ENCODE data around the gene ADM.

ADM gene

DNA sequence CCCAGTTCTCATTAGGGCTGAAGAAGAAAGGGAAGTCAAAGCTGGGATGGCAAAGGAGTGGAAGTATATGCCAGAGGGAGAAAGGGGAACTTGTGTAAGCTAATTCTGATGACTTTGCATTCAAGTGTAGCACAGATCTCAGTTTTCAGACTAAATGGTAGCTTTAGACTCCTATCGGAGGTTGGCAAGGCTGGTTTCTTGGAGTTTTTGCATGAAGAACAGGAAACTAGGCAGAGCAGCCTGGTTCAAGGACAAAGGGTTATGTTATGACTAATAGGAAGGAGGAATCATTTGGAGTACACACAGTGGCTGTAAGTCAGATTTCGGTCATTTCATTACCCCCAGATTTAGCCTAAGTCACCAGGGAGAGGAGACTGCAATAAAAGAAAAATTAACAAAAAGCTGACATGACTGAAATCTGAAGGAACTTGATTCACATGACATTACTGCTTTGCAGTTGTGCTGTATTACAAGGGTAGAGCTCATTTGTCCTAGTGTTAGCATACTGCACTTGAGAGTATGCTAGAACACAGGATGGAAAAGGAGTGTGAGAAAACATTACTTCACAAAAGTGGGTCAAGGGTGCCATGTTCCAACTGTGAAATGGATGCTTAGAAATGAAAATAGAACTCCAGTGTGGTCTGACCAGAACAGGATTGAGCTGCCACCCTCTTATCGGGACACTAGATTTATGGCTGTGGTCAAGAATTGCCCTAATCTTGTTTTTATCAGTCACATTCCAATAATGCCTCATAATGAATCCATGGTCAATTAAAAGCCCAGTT lies 23.6 kb downstream of the ADM start:
- Histone ChIP-seq H3K23ac (ENCODE audit: low read length) (no peak overlapping the region), H3K36me3 (ENCODE audit: control insufficient read depth, insufficient read depth, low read length) (no peaks in the 10 kb centered on the region), H3K4me2 (ENCODE audit: low read length) (no peak overlapping the region), H3K9ac (ENCODE audit: low read length) (no peak overlapping the region), H4K5ac (ENCODE audit: low read length) (no peak overlapping the region), H3K56ac (ENCODE audit: low read length) (no peak overlapping the region), H3K4me3 (ENCODE audit: low read length) (no peak overlapping the region), H2AK5ac (ENCODE audit: low read length) (no peak overlapping the region), H3K79me2 (ENCODE audit: control insufficient read depth, insufficient read depth, low read length) (no peaks in the 10 kb centered on the region), H2BK120ac (ENCODE audit: low read depth, low read length) (no peak overlapping the region), H3K18ac (ENCODE audit: low read length) (no peak overlapping the region), H4K8ac (ENCODE audit: low read depth, low read length) (no peak overlapping the region), H3K27me3 (ENCODE audit: insufficient read depth, low read length, poor library complexity) (no peaks in the 10 kb centered on the region), H2BK5ac (ENCODE audit: low read length) (no peak overlapping the region), H3K4ac (ENCODE audit: low read depth, low read length) (no peak overlapping the region), H3K4me1 (ENCODE audit: control insufficient read depth, low read depth, low read length) (peaks cover 5% of the 10 kb centered on the region), H3K27ac (ENCODE audit: low read depth, low read length) (no peak overlapping the region), H2BK15ac (replicated peaks; ENCODE audit: low read depth) (no peak overlapping the region), H3K79me1 (ENCODE audit: low read length) (no peaks in the 10 kb centered on the region)
- no CpG with 5 or more reads among the region's 3 CpGs for WGBS (ENCODE audit: extremely low coverage, insufficient coverage, low lambda C conversion rate)
- DNase-seq, result no peak

DNA sequence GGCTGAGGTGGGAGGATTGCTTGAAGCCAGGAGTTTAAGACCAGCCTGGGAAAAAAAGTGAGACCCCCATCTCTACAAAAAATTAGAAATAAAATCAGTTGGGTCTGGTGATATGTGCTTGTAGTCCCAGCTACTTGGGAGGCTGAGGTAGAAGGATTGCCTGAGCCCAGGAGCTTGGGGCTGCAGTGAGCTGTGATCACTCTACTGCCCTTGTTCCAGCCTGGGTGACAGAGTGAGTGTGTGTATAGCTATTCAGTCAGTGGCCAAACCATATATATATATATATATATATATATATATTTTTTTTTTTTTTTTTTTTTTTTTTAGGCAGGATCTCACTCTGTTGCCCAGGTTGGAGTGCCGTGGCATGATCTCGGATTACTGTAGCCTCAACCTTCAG lies 24.5 kb downstream of the ADM start:
- Histone ChIP-seq H3K27me3 (ENCODE audit: insufficient read depth, low read length, poor library complexity) (no peaks in the 10 kb centered on the region), H2BK15ac (replicated peaks; ENCODE audit: low read depth) (no peak overlapping the region), H3K4ac (ENCODE audit: low read depth, low read length) (no peak overlapping the region), H2AK5ac (ENCODE audit: low read length) (no peak overlapping the region), H3K9ac (ENCODE audit: low read length) (no peak overlapping the region), H4K5ac (ENCODE audit: low read length) (no peak overlapping the region), H3K36me3 (ENCODE audit: control insufficient read depth, insufficient read depth, low read length) (no peaks in the 10 kb centered on the region), H3K4me2 (ENCODE audit: low read length) (no peak overlapping the region), H3K56ac (ENCODE audit: low read length) (no peak overlapping the region), H3K79me2 (ENCODE audit: control insufficient read depth, insufficient read depth, low read length) (no peaks in the 10 kb centered on the region), H2BK5ac (ENCODE audit: low read length) (no peak overlapping the region), H2BK120ac (ENCODE audit: low read depth, low read length) (no peak overlapping the region), H3K4me1 (ENCODE audit: control insufficient read depth, low read depth, low read length) (peaks cover 2% of the 10 kb centered on the region), H3K18ac (ENCODE audit: low read length) (no peak overlapping the region), H3K79me1 (ENCODE audit: low read length) (no peaks in the 10 kb centered on the region), H3K4me3 (ENCODE audit: low read length) (no peak overlapping the region), H3K27ac (ENCODE audit: low read depth, low read length) (no peak overlapping the region), H4K8ac (ENCODE audit: low read depth, low read length) (no peak overlapping the region), H3K23ac (ENCODE audit: low read length) (no peak overlapping the region)
- WGBS (ENCODE audit: extremely low coverage, insufficient coverage, low lambda C conversion rate), result no CpG with 5 or more reads among the region's 2 CpGs
- DNase-seq, result no peak

GRCh38 chr11:10329935-10330334 lies 25.1 kb downstream of the ADM start:
- DNase-seq, result no peak
- Histone ChIP-seq H2BK15ac (replicated peaks; ENCODE audit: low read depth) (no peak overlapping the region), H3K23ac (ENCODE audit: low read length) (no peak overlapping the region), H3K4me1 (ENCODE audit: control insufficient read depth, low read depth, low read length) (peaks cover 2% of the 10 kb centered on the region), H2BK5ac (ENCODE audit: low read length) (no peak overlapping the region), H3K4me3 (ENCODE audit: low read length) (no peak overlapping the region), H3K4me2 (ENCODE audit: low read length) (no peak overlapping the region), H3K27me3 (ENCODE audit: insufficient read depth, low read length, poor library complexity) (no peaks in the 10 kb centered on the region), H2BK120ac (ENCODE audit: low read depth, low read length) (no peak overlapping the region), H3K27ac (ENCODE audit: low read depth, low read length) (no peak overlapping the region), H4K5ac (ENCODE audit: low read length) (no peak overlapping the region), H3K9ac (ENCODE audit: low read length) (no peak overlapping the region), H3K79me1 (ENCODE audit: low read length) (no peaks in the 10 kb centered on the region), H3K36me3 (ENCODE audit: control insufficient read depth, insufficient read depth, low read length) (no peaks in the 10 kb centered on the region), H4K8ac (ENCODE audit: low read depth, low read length) (no peak overlapping the region), H3K79me2 (ENCODE audit: control insufficient read depth, insufficient read depth, low read length) (no peaks in the 10 kb centered on the region), H3K4ac (ENCODE audit: low read depth, low read length) (no peak overlapping the region), H3K56ac (ENCODE audit: low read length) (no peak overlapping the region), H2AK5ac (ENCODE audit: low read length) (no peak overlapping the region), H3K18ac (ENCODE audit: low read length) (no peak overlapping the region)
- WGBS (ENCODE audit: extremely low coverage, insufficient coverage, low lambda C conversion rate), result no CpG with 5 or more reads among the region's 2 CpGs

DNA sequence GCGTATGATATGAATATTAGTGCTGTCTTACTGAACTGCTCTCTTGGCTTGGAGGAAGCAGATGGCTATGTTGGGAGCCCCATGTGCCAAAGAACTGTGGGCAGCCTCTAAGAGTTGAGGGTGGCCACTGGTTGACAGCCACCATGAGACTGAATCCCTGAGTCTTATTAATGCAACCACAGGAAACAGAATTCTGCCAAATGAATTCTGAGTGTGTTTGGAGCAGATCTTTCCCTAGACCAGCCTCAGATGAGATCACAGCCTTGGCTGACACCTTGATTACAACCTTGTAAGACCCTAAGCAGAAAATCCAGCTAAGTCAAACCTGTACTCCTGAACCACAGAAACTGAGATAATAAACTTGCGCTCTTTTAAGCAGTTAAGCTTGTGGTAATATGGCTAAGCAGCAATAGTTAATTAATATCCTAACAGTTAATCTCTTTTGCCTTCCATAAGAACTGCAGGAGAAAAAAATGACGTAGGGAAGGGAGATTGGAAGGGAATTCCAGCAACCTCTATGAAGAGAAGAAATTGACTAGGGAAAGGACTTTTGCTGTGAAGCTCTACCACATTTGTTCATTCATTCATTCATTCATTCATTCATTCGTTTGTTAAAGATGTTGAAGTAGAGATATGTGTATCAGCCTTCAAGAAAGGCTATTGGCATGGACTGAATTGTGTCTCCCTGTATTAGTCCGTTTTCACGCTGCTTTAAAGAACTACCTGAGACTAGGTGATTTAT lies 26.8 kb downstream of the ADM start:
- no peaks in the 10 kb centered on the region for H3K4me1 ChIP-seq (ENCODE audit: control insufficient read depth, low read depth, low read length)

DNA sequence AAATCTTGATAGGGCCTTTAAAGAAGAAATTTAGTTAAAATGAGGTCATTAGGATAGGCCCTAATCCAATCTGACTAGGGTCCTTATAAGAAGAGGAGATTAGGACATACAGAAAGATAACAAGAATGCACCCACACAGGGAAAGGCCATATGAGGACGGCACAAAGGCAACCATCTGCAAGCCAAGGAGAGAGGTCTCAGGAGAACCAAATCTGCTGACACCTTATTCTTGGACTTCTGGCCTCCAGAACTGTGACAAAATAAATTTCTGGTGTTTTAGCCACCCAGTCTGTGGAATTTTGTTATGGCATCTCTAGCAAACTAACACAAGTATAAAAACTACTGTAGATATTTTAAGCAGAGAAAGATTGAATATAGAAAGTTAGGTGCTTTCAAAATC lies 28.6 kb downstream of the ADM start:
- H3K79me2 ChIP-seq (ENCODE audit: control insufficient read depth, insufficient read depth, low read length), result no peaks in the 10 kb centered on the region
- no peak overlapping the region for H3K18ac ChIP-seq (ENCODE audit: low read length)
- no peak overlapping the region for H2AK5ac ChIP-seq (ENCODE audit: low read length)
- no peak overlapping the region for H2BK120ac ChIP-seq (ENCODE audit: low read depth, low read length)
- no peak overlapping the region for H3K4me3 ChIP-seq (ENCODE audit: low read length)
- no peak overlapping the region for H3K56ac ChIP-seq (ENCODE audit: low read length)
- no peak overlapping the region for H4K8ac ChIP-seq (ENCODE audit: low read depth, low read length)
- WGBS (ENCODE audit: extremely low coverage, insufficient coverage, low lambda C conversion rate), result no CpG with 5 or more reads among the region's 1 CpG
- H2BK5ac ChIP-seq (ENCODE audit: low read length), result no peak overlapping the region
- no peaks in the 10 kb centered on the region for H3K27me3 ChIP-seq (ENCODE audit: insufficient read depth, low read length, poor library complexity)
- no peak overlapping the region for H2BK15ac ChIP-seq (replicated peaks; ENCODE audit: low read depth)
- no peak overlapping the region for H3K4me2 ChIP-seq (ENCODE audit: low read length)
- H3K23ac ChIP-seq (ENCODE audit: low read length), result no peak overlapping the region
- H3K79me1 ChIP-seq (ENCODE audit: low read length), result no peaks in the 10 kb centered on the region
- H4K5ac ChIP-seq (ENCODE audit: low read length), result no peak overlapping the region
- H3K27ac ChIP-seq (ENCODE audit: low read depth, low read length), result no peak overlapping the region
- H3K4ac ChIP-seq (ENCODE audit: low read depth, low read length), result no peak overlapping the region
- no peak overlapping the region for H3K9ac ChIP-seq (ENCODE audit: low read length)
- H3K4me1 ChIP-seq (ENCODE audit: control insufficient read depth, low read depth, low read length), result no peaks in the 10 kb centered on the region
- H3K36me3 ChIP-seq (ENCODE audit: control insufficient read depth, insufficient read depth, low read length), result no peaks in the 10 kb centered on the region
- no peak for DNase-seq

More for the DNA sequence above, 26.8 kb downstream of the ADM start:
- Histone ChIP-seq H3K4ac (ENCODE audit: low read depth, low read length) (no peak overlapping the region), H4K8ac (ENCODE audit: low read depth, low read length) (peak overlapping the region; percentile 77), H3K56ac (ENCODE audit: low read length) (no peak overlapping the region), H2BK5ac (ENCODE audit: low read length) (no peak overlapping the region), H3K79me1 (ENCODE audit: low read length) (no peaks in the 10 kb centered on the region), H2BK120ac (ENCODE audit: low read depth, low read length) (no peak overlapping the region), H3K18ac (ENCODE audit: low read length) (no peak overlapping the region), H2BK15ac (replicated peaks; ENCODE audit: low read depth) (no peak overlapping the region), H3K27ac (ENCODE audit: low read depth, low read length) (no peak overlapping the region), H3K79me2 (ENCODE audit: control insufficient read depth, insufficient read depth, low read length) (no peaks in the 10 kb centered on the region), H3K27me3 (ENCODE audit: insufficient read depth, low read length, poor library complexity) (no peaks in the 10 kb centered on the region), H3K4me2 (ENCODE audit: low read length) (no peak overlapping the region), H3K4me3 (ENCODE audit: low read length) (no peak overlapping the region), H3K36me3 (ENCODE audit: control insufficient read depth, insufficient read depth, low read length) (no peaks in the 10 kb centered on the region), H2AK5ac (ENCODE audit: low read length) (no peak overlapping the region), H3K9ac (ENCODE audit: low read length) (no peak overlapping the region), H4K5ac (ENCODE audit: low read length) (no peak overlapping the region), H3K23ac (ENCODE audit: low read length) (no peak overlapping the region)
- no CpG with 5 or more reads among the region's 6 CpGs for WGBS (ENCODE audit: extremely low coverage, insufficient coverage, low lambda C conversion rate)
- DNase-seq, result no peak
